AG04449 (cell line): ENCODE measurements around the gene SNRPA.
"Not testable (repeated sequence)": the region's sequence is repeated elsewhere in the genome, so short reads cannot be mapped to it uniquely, and the experiment has no call there.

Experiments used
- CTCF ChIA-PET: fragments of 350-600 bp; formaldehyde crosslinking; extraction: SDS; loops from one replicate; lab custom pipeline; 2021; ENCODE audit warnings: antibody characterized with exemption; lab: Yijun Ruan, JAX
- POLR2A ChIA-PET: fragments of 400-600, 350-600 bp; formaldehyde crosslinking; extraction: SDS; loops from one replicate; lab custom pipeline; 2020; ENCODE audit warnings: antibody characterized with exemption, inconsistent platforms; lab: Yijun Ruan, JAX
- DNase-seq: peaks from one replicate; pipeline ENCODE4 v3.0.0-alpha.2; 2010; ENCODE audit warnings: low read depth, low spot score
- H3K4me3 ChIP-seq: 2 replicates; pipeline ENCODE4 v1.5.1; 2011; ENCODE audit warnings: low read depth, mild to moderate bottlenecking, control low read depth, low read length
- TF ChIP-seq, protein P1 (sequence below): IDR thresholded peaks from one replicate; pipeline ENCODE4 v1.5.1; 2011; ENCODE audit warnings: mild to moderate bottlenecking, moderate library complexity, low read length, control low read depth, inconsistent platforms; ENCODE audit not compliant: insufficient read depth; ENCODE audit errors: missing control alignments

Gene SNRPA

DNA sequence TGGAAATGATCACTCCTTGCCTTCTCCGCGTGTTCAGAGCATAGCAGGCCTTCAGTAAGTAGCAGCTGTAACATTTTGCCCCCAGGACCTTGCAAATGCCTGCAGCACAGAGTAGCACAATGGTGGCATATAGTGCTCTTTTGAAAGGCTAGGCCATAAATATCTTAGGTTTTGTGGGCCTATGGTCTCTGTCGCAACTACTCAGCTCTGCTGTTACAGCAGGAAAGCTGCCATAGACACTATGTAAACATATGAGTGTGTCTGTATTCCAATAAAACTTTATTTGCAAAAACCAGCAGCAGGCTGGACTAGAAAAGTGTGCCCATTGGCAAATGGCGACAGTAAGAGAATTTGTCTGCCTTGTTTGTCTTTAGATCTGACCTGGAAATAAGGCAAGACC, 24.7 kb upstream of the SNRPA start:
- no peak for DNase-seq
- ChIA-PET POLR2A (no interaction called here), CTCF (no interaction called here)
- TF ChIP-seq, protein P1, sequence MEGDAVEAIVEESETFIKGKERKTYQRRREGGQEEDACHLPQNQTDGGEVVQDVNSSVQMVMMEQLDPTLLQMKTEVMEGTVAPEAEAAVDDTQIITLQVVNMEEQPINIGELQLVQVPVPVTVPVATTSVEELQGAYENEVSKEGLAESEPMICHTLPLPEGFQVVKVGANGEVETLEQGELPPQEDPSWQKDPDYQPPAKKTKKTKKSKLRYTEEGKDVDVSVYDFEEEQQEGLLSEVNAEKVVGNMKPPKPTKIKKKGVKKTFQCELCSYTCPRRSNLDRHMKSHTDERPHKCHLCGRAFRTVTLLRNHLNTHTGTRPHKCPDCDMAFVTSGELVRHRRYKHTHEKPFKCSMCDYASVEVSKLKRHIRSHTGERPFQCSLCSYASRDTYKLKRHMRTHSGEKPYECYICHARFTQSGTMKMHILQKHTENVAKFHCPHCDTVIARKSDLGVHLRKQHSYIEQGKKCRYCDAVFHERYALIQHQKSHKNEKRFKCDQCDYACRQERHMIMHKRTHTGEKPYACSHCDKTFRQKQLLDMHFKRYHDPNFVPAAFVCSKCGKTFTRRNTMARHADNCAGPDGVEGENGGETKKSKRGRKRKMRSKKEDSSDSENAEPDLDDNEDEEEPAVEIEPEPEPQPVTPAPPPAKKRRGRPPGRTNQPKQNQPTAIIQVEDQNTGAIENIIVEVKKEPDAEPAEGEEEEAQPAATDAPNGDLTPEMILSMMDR: no peak
- no peak overlapping the region for H3K4me3 ChIP-seq

DNA sequence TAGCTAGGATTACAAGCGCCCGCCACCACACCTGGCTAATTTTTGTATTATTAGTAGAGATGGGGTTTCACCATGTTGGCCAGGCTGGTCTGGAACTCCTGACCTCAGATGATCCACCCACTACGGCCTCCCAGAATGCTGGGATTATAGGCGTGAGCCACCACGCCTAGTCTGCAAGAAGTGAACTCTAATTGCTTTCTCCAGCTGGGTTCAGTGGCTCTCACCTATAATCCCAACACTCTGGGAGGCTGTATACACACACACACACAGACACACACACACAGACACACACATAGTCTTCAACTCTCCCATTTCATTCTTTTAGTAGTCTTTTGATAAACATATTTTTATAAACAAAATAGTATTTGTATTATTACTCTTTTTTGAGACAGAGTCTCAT, 20.9 kb upstream of the SNRPA start:
- CTCF ChIA-PET: interaction anchor here (0.9 kb wide), 1 partner anchor 12 kb away, joined by 4 read pairs; no protein-coding TSS in a partner anchor
- H3K4me3 ChIP-seq, POLR2A ChIA-PET, DNase-seq: not testable (repeated sequence)

DNA sequence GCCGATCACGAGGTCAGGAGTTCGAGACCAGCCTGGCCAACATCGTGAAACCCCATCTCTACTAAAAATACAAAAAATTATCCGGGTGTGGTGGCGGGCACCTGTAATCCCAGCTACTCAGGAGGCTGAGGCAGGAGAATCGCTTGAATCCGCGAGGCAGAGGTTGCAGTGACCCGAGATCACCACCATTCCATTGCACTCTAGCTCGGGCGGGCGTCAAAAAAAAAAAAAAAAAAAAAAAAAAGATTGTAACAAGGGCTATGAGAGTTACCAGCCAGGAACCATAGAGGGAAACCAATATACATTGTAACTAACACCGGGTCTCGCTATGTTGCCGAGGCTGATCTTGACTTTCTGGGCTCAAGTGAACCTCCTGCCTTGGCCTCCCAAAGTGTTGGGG, 18.7 kb upstream of the SNRPA start:
- DNase-seq, H3K4me3 ChIP-seq, POLR2A ChIA-PET: not testable (repeated sequence)
- CTCF ChIA-PET: interaction anchor here (1.3 kb wide), 1 partner anchor 74 kb away, joined by 6 read pairs; no protein-coding TSS in a partner anchor

DNA sequence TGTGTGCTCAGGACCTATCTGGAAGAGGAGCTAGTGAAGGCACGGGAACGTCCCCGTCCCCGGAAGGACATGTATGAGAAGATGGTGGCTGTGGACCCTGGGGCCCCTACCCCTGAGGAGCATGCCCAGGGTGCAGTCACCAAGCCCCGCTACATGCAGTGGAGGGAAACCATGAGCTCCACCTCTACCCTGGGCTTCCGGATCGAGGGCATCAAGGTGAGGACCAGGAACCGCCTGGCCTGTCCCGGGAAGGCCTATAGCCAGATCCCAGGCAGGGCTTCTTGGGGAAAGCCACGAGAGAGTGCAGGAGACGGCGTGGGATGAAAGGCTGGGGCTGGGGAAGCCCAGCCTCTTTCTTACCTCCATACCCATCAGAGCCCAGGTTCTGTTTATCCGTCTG, 17.9 kb upstream of the SNRPA start:
- H3K4me3 ChIP-seq: no peak overlapping the region
- DNase-seq: no peak
- CTCF ChIA-PET: interaction anchor here (1.3 to 1.9 kb wide), 3 partner anchors 9 to 74 kb away, joined by 4 to 6 read pairs (median 5); no protein-coding TSS in a partner anchor
- POLR2A ChIA-PET: no interaction called here
- TF ChIP-seq, protein P1: no peak

DNA sequence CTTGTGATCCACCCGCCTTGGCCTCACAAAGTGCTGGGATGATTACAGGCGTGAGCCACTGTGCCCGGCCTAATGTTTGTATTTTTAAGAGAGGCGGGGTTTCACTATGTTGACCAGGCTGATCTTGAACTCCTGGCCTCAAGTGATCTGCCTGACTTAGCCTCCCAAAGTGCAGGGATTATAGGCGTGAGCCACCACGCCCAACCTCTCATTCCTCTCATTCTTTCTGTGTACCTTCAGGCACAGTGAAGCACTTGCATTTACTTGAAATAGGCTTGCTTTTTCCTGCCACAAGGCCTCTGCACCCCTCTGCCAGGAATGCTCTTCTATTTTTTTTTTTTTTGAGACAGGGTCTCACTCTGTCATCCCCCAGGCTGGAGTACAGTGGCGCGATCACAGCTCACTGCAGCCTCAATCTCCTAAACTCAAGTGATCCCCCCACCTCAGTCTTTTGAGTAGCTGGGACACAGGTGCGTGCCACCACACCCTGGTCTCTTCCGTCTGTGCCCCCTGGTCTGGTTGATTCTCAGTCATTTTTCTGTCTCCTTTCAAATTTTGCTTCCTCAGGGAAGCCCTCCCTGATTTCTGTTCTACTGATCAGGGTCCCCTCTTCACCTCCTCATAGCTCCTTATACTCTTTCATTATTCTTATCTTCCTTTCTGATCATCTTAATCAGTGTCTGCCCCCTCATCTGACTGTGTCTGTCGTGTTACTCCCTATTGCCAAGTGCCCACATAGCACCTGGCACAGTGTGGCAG, 15.8 kb upstream of the SNRPA start:
- TF ChIP-seq, protein P1: no peak
- CTCF ChIA-PET: no interaction called here
- POLR2A ChIA-PET: interaction anchor here (0.7 kb wide), 1 partner anchor 10 kb away, joined by 3 read pairs; no protein-coding TSS in a partner anchor
- no peak for DNase-seq
- no peak overlapping the region for H3K4me3 ChIP-seq

DNA sequence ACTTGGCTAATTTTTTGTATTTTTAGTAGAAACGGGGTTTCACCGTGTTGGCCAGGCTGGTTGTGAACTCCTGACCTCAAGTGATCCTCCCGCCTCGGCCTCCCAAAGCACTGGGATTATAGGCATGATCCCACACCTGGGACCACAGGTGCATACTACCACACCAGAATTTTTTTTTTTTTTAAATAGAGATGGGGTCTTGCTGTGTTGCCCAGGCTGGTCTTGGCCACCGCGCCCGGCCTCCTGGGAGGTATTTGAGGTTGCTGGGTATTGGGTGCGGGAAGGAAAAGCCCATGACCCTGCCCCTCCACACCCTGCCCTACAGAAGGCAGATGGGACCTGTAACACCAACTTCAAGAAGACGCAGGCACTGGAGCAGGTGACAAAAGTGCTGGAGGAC, 14.3 kb upstream of the SNRPA start:
- ChIA-PET POLR2A (interaction anchor here (1.0 kb wide), 1 partner anchor 14 kb away, joined by 3 read pairs; the partner anchor contains the start of gene ACTMAP), CTCF (no interaction called here)
- TF ChIP-seq, protein P1: no peak
- no peak for DNase-seq
- H3K4me3 ChIP-seq: no peak overlapping the region

DNA sequence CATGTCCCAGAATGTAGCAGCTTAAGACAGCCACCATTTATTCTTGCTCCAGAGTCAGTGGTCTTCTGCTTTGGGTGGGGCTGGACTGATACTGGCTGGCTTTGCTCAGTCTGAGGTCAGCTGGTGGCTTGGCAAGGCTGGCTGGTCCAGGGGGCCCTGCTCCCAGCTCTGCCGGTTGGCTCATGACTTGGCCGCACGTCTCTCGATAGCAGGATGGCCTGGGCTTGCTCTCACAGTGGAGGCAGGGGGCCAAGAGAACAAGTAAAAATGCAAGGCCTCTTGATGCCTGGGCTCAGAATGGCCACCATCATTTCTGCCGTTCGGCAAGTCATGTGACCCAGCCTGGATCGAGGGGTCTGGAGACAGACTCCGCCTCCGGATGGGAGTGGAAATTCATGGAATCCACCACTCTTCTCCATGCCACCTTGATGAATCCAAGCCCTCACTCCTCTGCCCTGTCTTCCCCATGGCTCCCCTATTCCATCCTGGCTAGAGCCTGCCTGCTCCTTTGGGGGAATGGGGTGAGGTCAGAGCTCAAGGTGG, 13.8 kb upstream of the SNRPA start:
- no peak overlapping the region for H3K4me3 ChIP-seq
- DNase-seq: no peak
- ChIA-PET POLR2A (interaction anchor here (1.0 kb wide), 1 partner anchor 13 kb away, joined by 3 read pairs; the partner anchor contains the start of gene ACTMAP), CTCF (no interaction called here)
- TF ChIP-seq, protein P1: no peak
